Memory B cell (primary cell): Measurements from ENCODE around the gene ITPR3.

ENCODE experiments used
- ATAC-seq: fragments of 150-1000 bp; cut with Tn5 transposase; 2 replicates; pipeline ENCODE4 v1.10.0; 2021; ENCODE audit warnings: low read depth, mild to moderate bottlenecking, moderate library complexity
- DNase-seq, 2 donors: peaks; one replicate each; pipeline ENCODE4 v3.0.0; 2022; ENCODE audit warnings: low spot score in 2 of 2
- H3K27ac Mint-ChIP-seq: one replicate; pipeline ENCODE4 v1.8.0; 2022; ENCODE audit warnings: mild to moderate bottlenecking, moderate library complexity, mixed read lengths
- H3K27me3 Mint-ChIP-seq: one replicate; pipeline ENCODE4 v1.8.0; 2022; ENCODE audit warnings: mixed read lengths
- H3K36me3 Mint-ChIP-seq: one replicate; pipeline ENCODE4 v1.8.0; 2022; ENCODE audit warnings: mild to moderate bottlenecking, mixed read lengths
- H3K4me1 Mint-ChIP-seq: one replicate; pipeline ENCODE4 v1.8.0; 2022; ENCODE audit warnings: mixed read lengths
- H3K4me3 Mint-ChIP-seq: one replicate; pipeline ENCODE4 v1.8.0; 2022; ENCODE audit warnings: mild to moderate bottlenecking, moderate library complexity, mixed read lengths
- H3K9me3 Mint-ChIP-seq: one replicate; pipeline ENCODE4 v1.8.0; 2022; ENCODE audit warnings: mixed read lengths

The ITPR3 gene

DNA sequence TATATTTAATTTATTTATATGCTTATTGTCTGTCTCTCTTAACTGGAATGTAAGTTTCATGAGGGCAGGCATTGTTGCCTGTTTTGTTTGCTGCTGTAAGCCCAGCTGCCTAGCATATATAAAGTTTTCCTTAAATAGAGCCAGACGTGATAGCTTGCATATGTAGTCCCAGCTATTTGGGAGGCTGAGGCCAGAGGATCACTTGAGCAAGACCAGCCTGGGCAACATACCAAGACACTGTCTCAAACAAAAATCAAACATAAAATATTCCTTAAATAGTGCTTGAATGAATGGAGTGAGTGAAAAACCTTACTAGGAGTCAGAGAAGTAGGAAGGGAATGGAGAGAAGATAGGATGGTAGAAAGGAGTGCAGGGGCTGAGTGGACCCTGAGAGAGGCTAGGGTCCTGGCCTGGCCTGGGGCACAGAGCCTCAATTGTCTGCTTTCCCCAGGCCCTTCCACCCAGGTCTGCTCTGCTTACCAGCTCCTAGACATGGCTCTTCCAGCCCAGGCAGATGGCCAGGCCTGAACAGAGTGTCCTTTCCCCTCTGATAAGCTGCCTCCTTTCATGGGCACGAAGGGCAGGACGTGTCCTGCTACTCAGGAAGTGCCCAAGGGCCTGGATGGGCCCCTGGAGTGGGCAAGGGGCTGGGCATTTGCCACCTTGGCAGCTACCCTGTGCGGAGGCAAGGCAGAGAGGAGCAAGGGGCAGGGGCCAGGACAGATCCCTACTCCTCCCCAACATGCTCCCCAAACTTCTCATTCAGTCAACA is 23.4 kb upstream of the ITPR3 start:
- peaks cover 20% of the 10 kb centered on the region for H3K4me1 Mint-ChIP-seq
- no peak overlapping the region for H3K4me3 Mint-ChIP-seq
- DNase-seq: no peak
- no peak for ATAC-seq
- no peaks in the 10 kb centered on the region for H3K27me3 Mint-ChIP-seq
- H3K27ac Mint-ChIP-seq: peak overlapping the region; percentile 96
- H3K9me3 Mint-ChIP-seq: no peaks in the 10 kb centered on the region
- no peaks in the 10 kb centered on the region for H3K36me3 Mint-ChIP-seq

- DNase-seq (no peak), ATAC-seq (no peak)
- H3K27ac Mint-ChIP-seq: no peak overlapping the region
- H3K4me1 Mint-ChIP-seq: peaks cover 13% of the 10 kb centered on the region
- H3K4me3 Mint-ChIP-seq: no peak overlapping the region
- H3K27me3 Mint-ChIP-seq: no peaks in the 10 kb centered on the region
- H3K9me3 Mint-ChIP-seq: no peaks in the 10 kb centered on the region
- H3K36me3 Mint-ChIP-seq: no peaks in the 10 kb centered on the region
Measured at GRCh38 chr6:33599413-33599938, 21.6 kb upstream of the ITPR3 start.

- peaks cover 4% of the 10 kb centered on the region for H3K36me3 Mint-ChIP-seq
- peaks cover 15% of the 10 kb centered on the region for H3K4me1 Mint-ChIP-seq
- no peak overlapping the region for H3K4me3 Mint-ChIP-seq
- DNase-seq (no peak), ATAC-seq (no peak)
- H3K9me3 Mint-ChIP-seq: peaks cover 3% of the 10 kb centered on the region
- H3K27ac Mint-ChIP-seq: no peak overlapping the region
- H3K27me3 Mint-ChIP-seq: no peaks in the 10 kb centered on the region
Measured at GRCh38 chr6:33600761-33601160, 20.4 kb upstream of the ITPR3 start.

DNA sequence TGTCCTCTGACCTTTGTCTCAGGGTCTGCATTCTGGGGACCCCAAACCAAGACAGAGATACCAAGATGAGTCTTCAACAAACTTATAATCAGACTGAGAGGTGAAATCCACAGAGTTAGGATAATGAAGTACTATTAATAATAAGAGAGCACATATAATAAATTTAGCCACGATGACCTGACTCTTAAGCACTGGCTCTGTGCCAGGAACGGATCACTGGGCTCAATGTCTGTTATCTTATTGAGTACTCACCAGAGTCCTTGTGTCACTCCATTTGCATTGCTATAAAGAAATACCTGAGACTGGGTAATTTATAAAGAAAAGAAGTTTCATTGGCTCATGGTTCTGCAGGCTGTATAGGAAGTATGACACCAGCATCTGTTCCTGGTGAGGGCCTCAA is 18.9 kb upstream of the ITPR3 start:
- Mint-ChIP-seq H3K9me3 (peaks cover 3% of the 10 kb centered on the region), H3K4me3 (no peak overlapping the region), H3K36me3 (peaks cover 4% of the 10 kb centered on the region), H3K27me3 (no peaks in the 10 kb centered on the region), H3K27ac (peak overlapping the region; percentile 25), H3K4me1 (peaks cover 8% of the 10 kb centered on the region)
- DNase-seq: no peak
- no peak for ATAC-seq

GRCh38 chr6:33604941-33605854 is 15.9 kb upstream of the ITPR3 start:
- peak; percentile 15 for ATAC-seq
- H3K36me3 Mint-ChIP-seq: peaks cover 4% of the 10 kb centered on the region
- no peak overlapping the region for H3K27ac Mint-ChIP-seq
- DNase-seq: no peak
- H3K9me3 Mint-ChIP-seq: peaks cover 3% of the 10 kb centered on the region
- no peak overlapping the region for H3K4me3 Mint-ChIP-seq
- H3K27me3 Mint-ChIP-seq: no peaks in the 10 kb centered on the region
- peaks cover 7% of the 10 kb centered on the region for H3K4me1 Mint-ChIP-seq

DNA sequence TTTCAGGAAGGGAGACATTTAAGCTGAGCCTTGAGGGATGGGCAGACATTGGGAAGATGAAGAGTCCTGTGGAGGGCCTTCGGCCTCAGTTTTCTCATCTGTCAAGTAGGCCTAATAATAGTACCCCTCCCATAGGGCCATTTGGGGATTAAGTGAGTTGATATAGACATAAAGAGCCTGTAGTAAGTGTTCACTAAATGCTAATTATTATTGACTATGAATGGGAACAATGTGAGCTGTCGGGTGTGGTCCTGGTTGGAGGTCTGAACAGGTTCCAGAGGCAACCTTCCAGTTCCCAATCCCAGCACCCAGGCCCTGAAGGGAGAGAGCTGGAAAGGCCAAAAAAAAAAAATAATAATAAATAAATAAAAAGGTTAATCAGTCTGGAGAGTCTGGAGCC is 14.5 kb upstream of the ITPR3 start:
- Mint-ChIP-seq H3K4me1 (peaks cover 7% of the 10 kb centered on the region), H3K36me3 (peaks cover 4% of the 10 kb centered on the region), H3K9me3 (peaks cover 3% of the 10 kb centered on the region), H3K27me3 (no peaks in the 10 kb centered on the region), H3K27ac (no peak overlapping the region), H3K4me3 (no peak overlapping the region)
- DNase-seq: no peak
- ATAC-seq: no peak

DNA sequence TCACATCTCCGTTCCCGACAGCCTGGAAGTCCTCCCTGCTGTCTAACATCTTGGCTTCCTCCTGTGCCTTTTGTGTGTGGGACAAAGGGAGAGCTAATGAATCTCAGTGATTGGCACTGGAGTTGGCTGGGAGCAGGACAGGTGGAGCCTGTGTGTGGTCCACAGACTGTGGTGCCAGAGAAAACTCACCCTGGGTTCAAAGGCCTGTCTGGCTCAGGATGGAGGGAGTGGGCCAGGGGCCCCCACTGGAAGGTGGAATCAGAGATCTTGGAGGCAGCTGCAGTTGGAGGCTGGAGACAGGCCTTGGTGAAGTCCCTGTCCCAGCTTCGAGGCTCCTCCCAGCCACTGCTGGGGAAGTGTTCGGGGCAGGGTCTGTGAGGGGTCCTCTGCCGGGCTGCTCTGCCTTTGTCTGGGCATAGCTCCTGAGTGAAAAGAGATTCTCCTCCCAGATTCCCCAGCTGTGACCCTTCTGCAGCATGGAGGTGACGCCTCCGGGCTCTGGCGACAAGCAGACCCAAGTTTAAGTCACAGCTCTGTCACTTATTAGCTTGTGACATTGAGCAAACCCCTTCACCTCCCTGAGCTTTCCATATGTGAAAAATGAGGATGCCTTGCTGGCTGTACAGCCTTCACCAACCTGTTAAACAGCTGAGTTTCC is 13.9 kb upstream of the ITPR3 start:
- Mint-ChIP-seq H3K27me3 (no peaks in the 10 kb centered on the region), H3K4me1 (peaks cover 7% of the 10 kb centered on the region)
- no peak for DNase-seq

DNA sequence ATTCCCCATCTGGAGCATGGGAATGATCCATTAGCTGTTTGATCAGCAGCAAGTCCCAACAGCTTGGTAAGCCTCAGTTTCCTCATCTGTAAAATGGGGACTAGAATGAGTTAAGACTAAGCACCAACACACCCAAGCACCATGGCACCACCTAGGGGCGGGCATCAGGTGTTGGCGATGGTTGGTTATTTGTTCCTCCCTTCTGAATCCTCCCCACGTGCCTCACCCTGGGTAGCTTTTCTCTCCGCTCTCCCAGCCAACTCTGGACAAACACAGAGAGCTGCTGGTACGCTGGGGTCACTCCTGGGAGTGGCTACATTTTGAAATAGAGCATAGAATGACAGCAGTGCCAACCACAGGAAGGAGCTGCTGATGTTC is 13.3 kb upstream of the ITPR3 start:
- Mint-ChIP-seq H3K27me3 (no peaks in the 10 kb centered on the region), H3K4me1 (peaks cover 7% of the 10 kb centered on the region), H3K9me3 (peaks cover 3% of the 10 kb centered on the region), H3K36me3 (peaks cover 4% of the 10 kb centered on the region), H3K4me3 (no peak overlapping the region), H3K27ac (no peak overlapping the region)
- DNase-seq (peak; percentile 52 to 58), ATAC-seq (peak; percentile 96)

More for the DNA sequence above, 13.9 kb upstream of the ITPR3 start:
- H3K36me3 Mint-ChIP-seq: peaks cover 4% of the 10 kb centered on the region
- peaks cover 3% of the 10 kb centered on the region for H3K9me3 Mint-ChIP-seq
- no peak overlapping the region for H3K4me3 Mint-ChIP-seq
- no peak overlapping the region for H3K27ac Mint-ChIP-seq
- no peak for ATAC-seq

DNA sequence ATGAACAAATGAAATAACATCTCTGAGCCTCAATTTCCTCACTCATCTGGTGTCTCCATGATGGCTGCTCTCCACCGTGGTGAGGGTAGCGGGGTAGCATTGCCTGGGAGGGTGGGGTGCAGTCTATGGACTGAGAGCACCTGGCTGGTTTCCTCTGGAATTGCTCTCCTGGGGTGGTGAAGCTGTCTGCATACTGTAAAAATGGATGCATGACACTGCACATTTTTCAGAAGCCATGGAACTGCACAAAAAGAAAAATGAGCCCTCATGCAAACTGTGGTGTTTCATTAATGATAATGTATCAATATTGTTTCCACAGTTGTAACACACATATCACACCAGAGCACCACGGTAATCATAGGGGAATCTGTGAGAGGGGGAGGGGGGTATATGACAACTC is 12.1 kb upstream of the ITPR3 start:
- DNase-seq (no peak), ATAC-seq (no peak)
- H3K27me3 Mint-ChIP-seq: peaks cover 2% of the 10 kb centered on the region
- no peak overlapping the region for H3K27ac Mint-ChIP-seq
- H3K36me3 Mint-ChIP-seq: peaks cover 4% of the 10 kb centered on the region
- H3K4me3 Mint-ChIP-seq: no peak overlapping the region
- peaks cover 9% of the 10 kb centered on the region for H3K4me1 Mint-ChIP-seq
- peaks cover 3% of the 10 kb centered on the region for H3K9me3 Mint-ChIP-seq

GRCh38 chr6:33609528-33609927 is 11.6 kb upstream of the ITPR3 start:
- peaks cover 9% of the 10 kb centered on the region for H3K4me1 Mint-ChIP-seq
- H3K4me3 Mint-ChIP-seq: no peak overlapping the region
- H3K9me3 Mint-ChIP-seq: peaks cover 3% of the 10 kb centered on the region
- ATAC-seq: no peak
- no peak for DNase-seq
- H3K36me3 Mint-ChIP-seq: peaks cover 4% of the 10 kb centered on the region
- H3K27ac Mint-ChIP-seq: no peak overlapping the region
- H3K27me3 Mint-ChIP-seq: peaks cover 2% of the 10 kb centered on the region

DNA sequence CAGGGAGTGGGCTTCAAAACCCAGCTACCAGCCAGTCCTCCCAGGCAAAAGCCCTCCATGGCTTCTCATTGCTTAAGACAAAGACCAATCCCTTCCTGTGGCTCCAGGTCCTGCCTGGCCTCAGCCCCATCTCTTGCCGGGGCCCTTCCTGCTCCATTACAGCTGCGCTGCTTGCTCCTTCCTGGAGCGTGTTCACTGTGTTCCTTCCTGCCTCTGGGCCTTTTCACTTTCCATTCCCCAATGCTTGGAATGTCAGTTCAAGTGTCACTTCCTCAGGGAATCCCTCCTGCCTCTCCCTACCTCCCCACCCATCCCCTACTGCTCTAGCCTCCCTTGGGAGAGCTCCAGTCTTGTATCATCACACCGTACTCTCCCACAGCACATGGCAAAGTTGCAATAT is 11.1 kb upstream of the ITPR3 start:
- Mint-ChIP-seq H3K4me1 (peaks cover 8% of the 10 kb centered on the region), H3K4me3 (no peak overlapping the region), H3K36me3 (peaks cover 2% of the 10 kb centered on the region), H3K9me3 (peaks cover 2% of the 10 kb centered on the region), H3K27me3 (peaks cover 2% of the 10 kb centered on the region), H3K27ac (no peak overlapping the region)
- DNase-seq: no peak
- no peak for ATAC-seq

- DNase-seq: no peak
- Mint-ChIP-seq H3K27ac (no peak overlapping the region), H3K27me3 (peaks cover 2% of the 10 kb centered on the region), H3K36me3 (no peaks in the 10 kb centered on the region), H3K9me3 (no peaks in the 10 kb centered on the region), H3K4me1 (peaks cover 4% of the 10 kb centered on the region), H3K4me3 (no peak overlapping the region)
- no peak for ATAC-seq
Measured at GRCh38 chr6:33610779-33611732, 10.1 kb upstream of the ITPR3 start.

DNA sequence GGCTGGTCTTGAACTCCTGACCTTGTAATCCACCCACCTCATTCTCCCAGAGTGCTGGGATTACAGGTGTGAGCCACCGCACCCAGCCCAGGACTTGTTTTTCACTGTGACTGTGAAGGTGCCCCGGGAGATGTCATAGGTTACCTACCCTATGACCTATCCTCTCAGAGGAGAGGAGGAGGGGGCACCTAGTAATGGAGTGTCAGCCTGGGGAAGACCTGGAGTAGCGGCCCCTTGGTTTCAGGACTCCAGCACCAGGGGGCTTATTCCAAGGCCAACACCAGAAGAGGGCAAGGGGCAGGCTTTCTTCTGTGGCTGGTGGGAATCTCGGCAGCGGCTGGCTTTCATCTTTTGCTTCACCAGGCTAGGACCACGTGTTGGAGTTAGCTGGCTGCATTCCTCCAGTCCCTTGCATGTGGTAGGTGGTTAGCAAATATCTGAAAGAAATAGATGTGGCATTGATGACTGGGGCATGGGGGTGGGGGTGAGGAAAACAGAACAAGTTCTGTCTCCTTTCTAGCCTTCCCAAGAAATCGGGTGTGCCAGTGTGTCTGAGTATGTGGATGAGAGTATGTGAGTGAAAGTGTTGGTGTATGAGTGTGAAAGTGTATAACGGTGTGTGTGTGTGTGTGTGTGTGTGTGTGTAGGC is 7.9 kb upstream of the ITPR3 start:
- H3K27ac Mint-ChIP-seq: no peak overlapping the region
- no peaks in the 10 kb centered on the region for H3K36me3 Mint-ChIP-seq
- H3K4me1 Mint-ChIP-seq: peaks cover 2% of the 10 kb centered on the region
- no peak overlapping the region for H3K4me3 Mint-ChIP-seq
- H3K9me3 Mint-ChIP-seq: no peaks in the 10 kb centered on the region
- ATAC-seq (no peak), DNase-seq (no peak)
- H3K27me3 Mint-ChIP-seq: peaks cover 2% of the 10 kb centered on the region
